MM.1S (cell line): ENCODE results near the gene ADAM11.

Experiments
- CTCF ChIP-seq: fragments of 300-600 bp; sonication (generic); IDR thresholded peaks from 2 replicates; pipeline ENCODE4 v1.5.1; 2016; ENCODE audit warnings: antibody characterized with exemption, low read length, mixed read lengths
- EZH2 ChIP-seq: fragments of 300-600 bp; sonication (generic); optimal IDR thresholded peaks from 2 replicates; pipeline ENCODE3; 2017; ENCODE audit warnings: low read depth, mild to moderate bottlenecking, antibody characterized with exemption, low read length, mixed read lengths

DNA sequence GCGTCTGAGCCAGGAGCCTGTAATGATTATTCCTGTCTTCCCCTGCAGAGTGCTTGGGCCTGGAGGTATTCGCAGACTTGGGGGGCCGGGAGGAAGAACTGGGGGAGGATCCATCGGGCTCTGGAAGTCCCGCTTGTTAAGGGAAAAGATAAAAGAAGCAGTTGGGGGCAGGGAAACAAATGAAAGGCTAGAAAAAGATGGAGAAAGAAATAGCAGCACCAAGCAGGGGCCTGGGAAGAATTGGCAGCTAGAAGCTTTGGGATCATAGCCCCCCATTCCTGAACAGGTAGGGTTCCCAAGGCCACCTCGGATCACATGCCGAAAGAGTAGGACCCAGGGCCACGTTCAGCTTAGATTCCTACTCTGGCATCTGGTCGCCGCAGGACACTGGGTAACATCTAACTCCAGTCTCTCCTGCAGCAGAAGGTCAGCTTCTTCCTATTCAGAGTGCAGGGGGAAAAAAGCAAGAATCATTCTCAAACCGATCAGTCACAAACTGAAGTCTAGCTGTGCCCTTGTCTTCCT, 23.6 kb downstream of the ADAM11 start:
- TF ChIP-seq CTCF (no peak), EZH2 (no peak)
